H9 (cell line): ENCODE results near the gene UNC5B. TPM values are rescaled to one million over a fixed set of nuclear protein-coding genes. Genes with fewer than 3 reads are reported as not detected.

ENCODE experiments used
- DNase-seq: peaks from one replicate; pipeline ENCODE4 v3.0.0-alpha.2; 2017
- H2AFZ ChIP-seq: one replicate; pipeline ENCODE4 v1.6.1; 2013; ENCODE audit warnings: mild to moderate bottlenecking, low read length, control low read depth, moderate library complexity
- H2AK5ac ChIP-seq: 2 replicates; pipeline ENCODE4 v1.6.1; 2013; ENCODE audit warnings: low read length, control low read depth, mixed read lengths; ENCODE audit not compliant: insufficient read length
- H2BK120ac ChIP-seq: one replicate; pipeline ENCODE4 v1.6.1; 2013; ENCODE audit warnings: low read depth, mild to moderate bottlenecking, low read length, control low read depth, inconsistent platforms; ENCODE audit not compliant: poor library complexity, severe bottlenecking
- H2BK12ac ChIP-seq: 2 replicates; pipeline ENCODE4 v1.6.1; 2013; ENCODE audit warnings: low read length, control low read depth, mixed read lengths, low read depth; ENCODE audit not compliant: insufficient read length
- H2BK15ac ChIP-seq: 2 replicates; pipeline ENCODE4 v1.6.1; 2013; ENCODE audit warnings: low read depth, low read length, control low read depth
- H2BK20ac ChIP-seq: one replicate; pipeline ENCODE4 v1.6.1; 2013; ENCODE audit warnings: low read depth, mild to moderate bottlenecking, low read length, control low read depth, inconsistent platforms; ENCODE audit not compliant: poor library complexity, severe bottlenecking
- H2BK5ac ChIP-seq: 2 replicates; pipeline ENCODE4 v1.6.1; 2013; ENCODE audit warnings: low read length, control low read depth, mixed read lengths; ENCODE audit not compliant: insufficient read length
- H3K14ac ChIP-seq: 2 replicates; pipeline ENCODE4 v1.6.1; 2013; ENCODE audit warnings: low read length, control low read depth; ENCODE audit not compliant: insufficient read depth
- H3K18ac ChIP-seq: 2 replicates; pipeline ENCODE4 v1.6.1; 2013; ENCODE audit warnings: low read depth, mild to moderate bottlenecking, mixed read lengths, low read length, control low read depth; ENCODE audit not compliant: insufficient read length
- H3K23ac ChIP-seq: 2 replicates; pipeline ENCODE4 v1.6.1; 2013; ENCODE audit warnings: low read length, control low read depth, mixed read lengths, low read depth; ENCODE audit not compliant: insufficient read length
- H3K23me2 ChIP-seq: 2 replicates; pipeline ENCODE4 v1.6.1; 2013; ENCODE audit warnings: low read depth, mild to moderate bottlenecking, mixed read lengths, low read length, control low read depth; ENCODE audit not compliant: insufficient read length, poor library complexity, severe bottlenecking
- H3K27ac ChIP-seq: 2 replicates; pipeline ENCODE4 v1.5.1; 2013; ENCODE audit warnings: low read length, control low read depth, mixed read lengths, low read depth; ENCODE audit not compliant: insufficient read length
- H3K27me3 ChIP-seq: 2 replicates; pipeline ENCODE4 v1.6.1; 2013; ENCODE audit warnings: low read length, control low read depth, inconsistent platforms; ENCODE audit not compliant: insufficient read depth
- H3K4ac ChIP-seq: 2 replicates; pipeline ENCODE4 v1.6.1; 2013; ENCODE audit warnings: low read depth, mild to moderate bottlenecking, control low read depth, inconsistent platforms, low read length, moderate library complexity
- H3K4me1 ChIP-seq: 2 replicates; pipeline ENCODE4 v1.6.1; 2013; ENCODE audit warnings: low read length, control low read depth, inconsistent platforms; ENCODE audit not compliant: insufficient read depth
- H3K4me2 ChIP-seq: 2 replicates; pipeline ENCODE4 v1.6.1; 2013; ENCODE audit warnings: low read length, control low read depth, mixed read lengths; ENCODE audit not compliant: insufficient read length, insufficient read depth
- H3K56ac ChIP-seq: 2 replicates; pipeline ENCODE4 v1.6.1; 2013; ENCODE audit warnings: low read depth, mild to moderate bottlenecking, mixed read lengths, low read length, control low read depth; ENCODE audit not compliant: insufficient read length
- H3K79me1 ChIP-seq: 2 replicates; pipeline ENCODE4 v1.6.1; 2013; ENCODE audit warnings: low read depth, mild to moderate bottlenecking, moderate library complexity, low read length, control low read depth, inconsistent platforms; ENCODE audit not compliant: insufficient read depth, poor library complexity, severe bottlenecking
- H3K79me2 ChIP-seq: 2 replicates; pipeline ENCODE4 v1.6.1; 2013; ENCODE audit warnings: low read length, control low read depth, inconsistent platforms; ENCODE audit not compliant: insufficient read depth
- H3K9ac ChIP-seq: 2 replicates; pipeline ENCODE4 v1.6.1; 2013; ENCODE audit warnings: low read length, control low read depth, mixed read lengths; ENCODE audit not compliant: insufficient read length; ENCODE audit errors: extremely low read depth
- H3K9me3 ChIP-seq: one replicate; pipeline ENCODE4 v1.6.1; 2013; ENCODE audit warnings: low read depth, low read length, inconsistent platforms; ENCODE audit not compliant: control insufficient read depth
- H3T11ph ChIP-seq: one replicate; pipeline ENCODE4 v1.6.1; 2013; ENCODE audit warnings: mild to moderate bottlenecking, low read length, control low read depth, inconsistent platforms
- H4K20me1 ChIP-seq: one replicate; pipeline ENCODE4 v1.6.1; 2013; ENCODE audit not compliant: control insufficient read depth, insufficient read length, insufficient read depth
- H4K5ac ChIP-seq: 2 replicates; pipeline ENCODE4 v1.6.1; 2013; ENCODE audit warnings: low read depth, mild to moderate bottlenecking, mixed read lengths, low read length, control low read depth; ENCODE audit not compliant: insufficient read length
- H4K8ac ChIP-seq: replicated peaks from 2 replicates; pipeline ENCODE4 v1.6.1; 2013; ENCODE audit warnings: low read length, control low read depth, mixed read lengths, low read depth; ENCODE audit not compliant: insufficient read length
- H4K91ac ChIP-seq: 2 replicates; pipeline ENCODE4 v1.6.1; 2013; ENCODE audit warnings: low read depth, mild to moderate bottlenecking, moderate library complexity, mixed read lengths, low read length, control low read depth; ENCODE audit not compliant: insufficient read length
- H3K27ac Mint-ChIP-seq, 3 experiments: 2 replicates in 2 of 3; 3 replicates in 1 of 3; pipeline ENCODE4 v1.8.0; 2020 to 2021; ENCODE audit warnings: mixed read lengths in 3 of 3, mild to moderate bottlenecking in 1 of 3, moderate library complexity in 1 of 3
- H3K27me3 Mint-ChIP-seq: 2 replicates; pipeline ENCODE4 v1.8.0; 2021; ENCODE audit warnings: low read depth, mild to moderate bottlenecking, moderate library complexity, mixed read lengths
- H3K36me3 Mint-ChIP-seq, 3 experiments: 2 replicates in 2 of 3; 3 replicates in 1 of 3; pipeline ENCODE4 v1.8.0; 2020 to 2021; ENCODE audit warnings: low read depth in 3 of 3, mixed read lengths in 3 of 3; ENCODE audit not compliant: insufficient read depth in 1 of 3
- H3K4me1 Mint-ChIP-seq, 2 experiments: 2 replicates each; pipeline ENCODE4 v1.8.0; 2020; ENCODE audit warnings: mixed read lengths in 2 of 2
- H3K4me3 Mint-ChIP-seq, 2 experiments: 2 replicates in 1 of 2; 3 replicates in 1 of 2; pipeline ENCODE4 v1.8.0; 2020 to 2021; ENCODE audit warnings: mild to moderate bottlenecking in 2 of 2, mixed read lengths in 2 of 2, moderate library complexity in 1 of 2
- H3K9me3 Mint-ChIP-seq, 2 experiments: 2 replicates in 1 of 2; 3 replicates in 1 of 2; pipeline ENCODE4 v1.8.0; 2020; ENCODE audit warnings: mild to moderate bottlenecking in 2 of 2, mixed read lengths in 2 of 2, moderate library complexity in 1 of 2
- CTCF ChIP-seq: fragments of 200-600 bp; sonication (generic); conservative IDR thresholded peaks from 3 replicates; pipeline ENCODE4 v1.8.0; 2021; ENCODE audit warnings: antibody characterized with exemption, mild to moderate bottlenecking
- WGBS: extraction: QIAGEN DNeasy Blood & Tissue Kit; methylation state at CpG from one replicate; pipeline ENCODE4 v1.1.7; 2013; ENCODE audit warnings: missing lambda C conversion rate, low lambda C conversion rate, mixed read lengths; ENCODE audit not compliant: insufficient read length; ENCODE audit errors: extremely low coverage; 5-methylcytosine and 5-hydroxymethylcytosine counted together
- total RNA-seq: library from RNA; stranded (reverse); gene quantifications from 2 replicates; pipeline ENCODE4 v1.2.1, GENCODE V29; 2021

Gene UNC5B
- total RNA-seq, 1 experiment from 2014 or later = 28.4 TPM

GRCh38 chr10:71278691-71279588, 66.6 kb downstream of the UNC5B start:
- TF ChIP-seq CTCF = no peak
- Histone ChIP-seq H4K5ac (no peak overlapping the region), H2AFZ (no peak overlapping the region), H4K8ac (no peak overlapping the region), H3K23ac (no peak overlapping the region), H3K14ac (no peak overlapping the region), H2BK15ac (no peak overlapping the region), H3K79me1 (no peaks in the 10 kb centered on the region), H3T11ph (no peak overlapping the region), H2BK12ac (no peak overlapping the region), H3K9ac (no peak overlapping the region), H3K4ac (no peak overlapping the region), H3K27ac (no peak overlapping the region), H3K79me2 (no peaks in the 10 kb centered on the region), H3K27me3 (no peaks in the 10 kb centered on the region), H2BK20ac (no peak overlapping the region), H3K9me3 (no peaks in the 10 kb centered on the region), H3K18ac (no peak overlapping the region), H3K4me1 (peaks cover 5% of the 10 kb centered on the region; the same call in 1 of the 2 replicates), H3K56ac (no peak overlapping the region), H2BK120ac (no peak overlapping the region), H3K4me2 (no peak overlapping the region), H2AK5ac (no peak overlapping the region), H2BK5ac (no peak overlapping the region), H3K23me2 (no peaks in the 10 kb centered on the region), H4K20me1 (no peaks in the 10 kb centered on the region), H4K91ac (no peak overlapping the region)
- peak overlapping the region in 2 of 3 experiments; percentile 53 to 65; a peak in 3 of 7 replicates for H3K27ac Mint-ChIP-seq
- H3K9me3 Mint-ChIP-seq = no peaks in the 10 kb centered on the region
- no peaks in the 10 kb centered on the region for H3K27me3 Mint-ChIP-seq
- H3K36me3 Mint-ChIP-seq = peaks cover 7 to 17% (median 17%) of the 10 kb centered on the region in 3 experiments
- no CpG with 5 or more reads among the region's 19 CpGs for WGBS
- H3K4me1 Mint-ChIP-seq = peaks cover 42 to 45% of the 10 kb centered on the region in 2 experiments
- no peak overlapping the region; a peak in 1 of 5 replicates for H3K4me3 Mint-ChIP-seq
- peak; percentile 69 for DNase-seq
